GM12878 (cell line): ENCODE measurements around the gene FURIN. TPM values are rescaled to one million over a fixed set of nuclear protein-coding genes. Genes with fewer than 3 reads are reported as not detected.
A peak's percentile ranks its signal among the peaks of the same experiment; 100 is the strongest.

ENCODE experiments used
- ASH2L ChIP-seq: fragments of 300-600, 200-600 bp; sonication (generic); IDR thresholded peaks from 2 replicates; pipeline ENCODE4 v1.6.1; 2017; ENCODE audit warnings: low read depth, mild to moderate bottlenecking, borderline replicate concordance
- ATF2 ChIP-seq: IDR thresholded peaks from 2 replicates; pipeline ENCODE4 v1.6.1; 2012; ENCODE audit warnings: low read length, inconsistent platforms
- EED ChIP-seq: sonication (generic); IDR thresholded peaks from 2 replicates; pipeline ENCODE4 v1.6.1; 2016; ENCODE audit warnings: antibody characterized with exemption, low read depth
- IRF3 ChIP-seq: fragments of 450-650 bp; IDR thresholded peaks from 2 replicates; pipeline ENCODE4 v1.6.1; 2014; ENCODE audit warnings: mild to moderate bottlenecking
- JUNB ChIP-seq: IDR thresholded peaks from 2 replicates; pipeline ENCODE4 v1.6.1; 2016; ENCODE audit warnings: antibody characterized with exemption, mild to moderate bottlenecking
- PKNOX1 ChIP-seq: fragments of 450-650 bp; IDR thresholded peaks from 2 replicates; pipeline ENCODE4 v1.6.1; 2016; ENCODE audit warnings: mild to moderate bottlenecking
- RUNX3 ChIP-seq: IDR thresholded peaks from 2 replicates; pipeline ENCODE4 v1.6.1; 2012; ENCODE audit warnings: low read length, inconsistent platforms
- SKIL ChIP-seq: fragments of 450-650 bp; IDR thresholded peaks from 2 replicates; pipeline ENCODE4 v1.6.1; 2017; ENCODE audit warnings: mild to moderate bottlenecking, low read depth, inconsistent platforms; ENCODE audit not compliant: poor library complexity, severe bottlenecking
- SMARCA5 ChIP-seq: fragments of 450-650 bp; IDR thresholded peaks from 2 replicates; pipeline ENCODE4 v1.6.1; 2017; ENCODE audit warnings: mild to moderate bottlenecking
- USF1 ChIP-seq: IDR thresholded peaks from 2 replicates; pipeline ENCODE4 v1.6.1; 2011; ENCODE audit warnings: borderline replicate concordance, low read depth, mild to moderate bottlenecking, moderate library complexity, mixed read lengths, low read length; ENCODE audit not compliant: insufficient read depth; ENCODE audit errors: extremely low read length
- ZBTB11 ChIP-seq: fragments of 450-650 bp; formaldehyde crosslinking; IDR thresholded peaks from 2 replicates; pipeline ENCODE4 v1.5.0; 2022; ENCODE audit warnings: mild to moderate bottlenecking, missing genetic modification characterization
- ZBTB33 ChIP-seq: fragments of 450-650 bp; IDR thresholded peaks from 2 replicates; pipeline ENCODE4 v1.6.1; 2017; ENCODE audit warnings: mild to moderate bottlenecking
- ZNF207 ChIP-seq: fragments of 450-650 bp; IDR thresholded peaks from 2 replicates; pipeline ENCODE4 v1.6.1; 2014; ENCODE audit warnings: antibody characterized with exemption, mild to moderate bottlenecking, borderline replicate concordance
- polyA plus RNA-seq, 11 experiments: library from polyadenylated mRNA; depleted of rRNA in 4 of 11; unstranded in 6 of 11; stranded (reverse) in 5 of 11; fragments of >200 nt; fragmentation: Nextera tagmentation in 4 of 11; fragmentation: Illumina TruSeq in 1 of 11; extraction: Ambion mirVana in 4 of 11; extraction: Trizol in 1 of 11; gene quantifications; 1 replicate in 1 of 11; 2 replicates in 10 of 11; pipeline versions ENCODE4 v1.2.1 to v1.2.3, GENCODE V29; 2011 to 2016; ENCODE audit warnings: inconsistent platforms in 2 of 11, missing spikeins in 2 of 11, low read depth in 1 of 11
- total RNA-seq, 4 experiments: library from RNA; depleted of rRNA in 3 of 4; stranded (reverse); fragments of >200 nt in 3 of 4; fragmentation: Illumina TruSeq in 1 of 4; extraction: Trizol in 1 of 4; gene quantifications; 2 replicates each; pipeline versions ENCODE4 v1.2.1 to v1.2.3, GENCODE V29; 2013 to 2021

Gene FURIN
- total and polyA plus RNA-seq, 10 of the 15 experiments (the other 5 are each of a cell fraction or from before 2014, with no cell fraction given), result 0.47 to 39.9 (median 8.0) TPM

GRCh38 chr15:90885432-90886290 lies 17.3 kb downstream of the FURIN start (continued):
- TF ChIP-seq EED (no peak), SMARCA5 (0 out of 2 replicates have a peak, but pooled peaks have one; percentile 19), ZBTB11 (no peak), ZBTB33 (no peak), ATF2 (no peak), JUNB (no peak), SKIL (peak; percentile 57), ZNF207 (peak; percentile 62; the same call in 1 of the 2 replicates), PKNOX1 (no peak), RUNX3 (peak; percentile 75), ASH2L (no peak), USF1 (peak; percentile 63), IRF3 (no peak)
